Measurements from ENCODE around the gene WBP2NL.

- TF ChIP-seq CTCF (IDR thresholded peaks at IDR 0.05) (no peak), EZH2 (IDR thresholded peaks at IDR 0.05; ENCODE audit: borderline replicate concordance, insufficient read depth, low read depth, low read length, poor library complexity, severe bottlenecking) (no peak)
These were observed 22.3 kb upstream of the WBP2NL start for GRCh38 chr22:41976070-41976901.

Measured in B cell (primary cell).